ENCODE results near the gene ITPRID1. TPM values are rescaled to one million over a fixed set of nuclear protein-coding genes. Genes with fewer than 3 reads are reported as not detected.

The ITPRID1 gene
- total RNA-seq, 1 experiment from 2014 or later = not detected

DNA sequence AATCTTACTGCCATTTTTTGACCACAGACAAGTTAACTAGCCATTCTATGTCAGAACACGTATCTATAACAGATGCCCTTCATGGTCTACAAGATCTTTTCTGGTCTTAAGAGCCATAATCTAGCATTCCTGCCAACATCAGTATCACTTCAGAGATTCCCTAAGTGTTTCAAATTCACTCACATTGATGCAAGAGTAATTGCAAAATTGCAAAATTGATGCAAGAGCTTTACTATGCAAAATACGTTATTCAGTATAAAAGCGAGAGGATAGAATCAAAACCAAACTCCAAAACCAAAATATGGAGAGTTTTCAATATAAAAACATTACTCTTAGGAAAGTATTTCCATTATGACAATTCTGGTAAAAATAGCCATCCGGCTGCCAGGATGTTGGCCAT lies 135.0 kb downstream of the ITPRID1 start:
- Histone ChIP-seq H3K9ac (ENCODE audit: low read length) (no peak overlapping the region), H3K9me2 (ENCODE audit: insufficient read depth) (no peaks in the 10 kb centered on the region), H3K4me2 (ENCODE audit: low read length) (no peak overlapping the region), H3K4me3 (replicated peaks in 1 of 2; ENCODE audit: low read depth in 1 of 2, low read length in 2 of 2) (no peak overlapping the region), H3K9me3 (ENCODE audit: control insufficient read depth in 1 of 2, insufficient read depth in 1 of 2, low read depth in 1 of 2, low read length in 2 of 2) (no peaks in the 10 kb centered on the region), H3K79me2 (ENCODE audit: insufficient read depth, low read length) (no peaks in the 10 kb centered on the region), H3K36me3 (ENCODE audit: control insufficient read depth in 1 of 2, insufficient read depth in 2 of 2, low read length in 2 of 2) (no peaks in the 10 kb centered on the region), H3K27ac (ENCODE audit: low read depth, low read length) (no peak overlapping the region), H3K4me1 (ENCODE audit: control insufficient read depth in 1 of 2, insufficient read depth in 2 of 2, low read length in 2 of 2) (no peaks in the 10 kb centered on the region), H3K27me3 (ENCODE audit: insufficient read depth, low read length) (peaks cover 24% of the 10 kb centered on the region; the same call in 1 of the 2 replicates), H4K20me1 (ENCODE audit: insufficient read depth) (no peaks in the 10 kb centered on the region), H2AFZ (ENCODE audit: low read depth, low read length, poor library complexity, severe bottlenecking) (no peak overlapping the region)
- ChIA-PET POLR2A (no interaction called here), RAD21 (ENCODE audit: low non-redundant PET in 1 of 2, low total read pairs in 2 of 2, uncharacterized antibody in 2 of 2, unreplicated experiment in 2 of 2) (no interaction called here), CTCF (interaction anchor here (0.9 kb wide), 1 partner anchor 206 kb away, joined by 3 read pairs; no protein-coding TSS in a partner anchor)
- DNase-seq (ENCODE audit: low read depth, low spot score) (no peak), ATAC-seq (no peak)
- no TSS peak for BruUV-seq (replicated peaks)
- no peak for TF ChIP-seq SRF (IDR thresholded peaks at IDR 0.05; ENCODE audit: low read depth)
- TF ChIP-seq, protein P1, sequence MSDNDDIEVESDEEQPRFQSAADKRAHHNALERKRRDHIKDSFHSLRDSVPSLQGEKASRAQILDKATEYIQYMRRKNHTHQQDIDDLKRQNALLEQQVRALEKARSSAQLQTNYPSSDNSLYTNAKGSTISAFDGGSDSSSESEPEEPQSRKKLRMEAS (IDR thresholded peaks at IDR 0.05) = no peak
- no peak for TF ChIP-seq YY1 (IDR thresholded peaks at IDR 0.05; ENCODE audit: extremely low read depth, insufficient replicate concordance, low read depth, low read length)
- TF ChIP-seq SIN3A (IDR thresholded peaks at IDR 0.05; ENCODE audit: low read depth) = no peak
- no peak for TF ChIP-seq JUND (IDR thresholded peaks at IDR 0.05)
- no peak for TF ChIP-seq EZH2 (IDR thresholded peaks at IDR 0.05)
- TF ChIP-seq CEBPB (IDR thresholded peaks at IDR 0.05; ENCODE audit: low read depth) = no peak
- TF ChIP-seq, protein P2, sequence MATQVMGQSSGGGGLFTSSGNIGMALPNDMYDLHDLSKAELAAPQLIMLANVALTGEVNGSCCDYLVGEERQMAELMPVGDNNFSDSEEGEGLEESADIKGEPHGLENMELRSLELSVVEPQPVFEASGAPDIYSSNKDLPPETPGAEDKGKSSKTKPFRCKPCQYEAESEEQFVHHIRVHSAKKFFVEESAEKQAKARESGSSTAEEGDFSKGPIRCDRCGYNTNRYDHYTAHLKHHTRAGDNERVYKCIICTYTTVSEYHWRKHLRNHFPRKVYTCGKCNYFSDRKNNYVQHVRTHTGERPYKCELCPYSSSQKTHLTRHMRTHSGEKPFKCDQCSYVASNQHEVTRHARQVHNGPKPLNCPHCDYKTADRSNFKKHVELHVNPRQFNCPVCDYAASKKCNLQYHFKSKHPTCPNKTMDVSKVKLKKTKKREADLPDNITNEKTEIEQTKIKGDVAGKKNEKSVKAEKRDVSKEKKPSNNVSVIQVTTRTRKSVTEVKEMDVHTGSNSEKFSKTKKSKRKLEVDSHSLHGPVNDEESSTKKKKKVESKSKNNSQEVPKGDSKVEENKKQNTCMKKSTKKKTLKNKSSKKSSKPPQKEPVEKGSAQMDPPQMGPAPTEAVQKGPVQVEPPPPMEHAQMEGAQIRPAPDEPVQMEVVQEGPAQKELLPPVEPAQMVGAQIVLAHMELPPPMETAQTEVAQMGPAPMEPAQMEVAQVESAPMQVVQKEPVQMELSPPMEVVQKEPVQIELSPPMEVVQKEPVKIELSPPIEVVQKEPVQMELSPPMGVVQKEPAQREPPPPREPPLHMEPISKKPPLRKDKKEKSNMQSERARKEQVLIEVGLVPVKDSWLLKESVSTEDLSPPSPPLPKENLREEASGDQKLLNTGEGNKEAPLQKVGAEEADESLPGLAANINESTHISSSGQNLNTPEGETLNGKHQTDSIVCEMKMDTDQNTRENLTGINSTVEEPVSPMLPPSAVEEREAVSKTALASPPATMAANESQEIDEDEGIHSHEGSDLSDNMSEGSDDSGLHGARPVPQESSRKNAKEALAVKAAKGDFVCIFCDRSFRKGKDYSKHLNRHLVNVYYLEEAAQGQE (IDR thresholded peaks at IDR 0.05; ENCODE audit: low read depth) = no peak
- TF ChIP-seq POLR2A (IDR thresholded peaks at IDR 0.05; ENCODE audit: borderline replicate concordance, extremely low read depth, insufficient read depth, insufficient read length) = no peak
- TF ChIP-seq POLR2AphosphoS5 (IDR thresholded peaks at IDR 0.05; ENCODE audit: low read depth, low read length) = no peak
- TF ChIP-seq, protein P3, sequence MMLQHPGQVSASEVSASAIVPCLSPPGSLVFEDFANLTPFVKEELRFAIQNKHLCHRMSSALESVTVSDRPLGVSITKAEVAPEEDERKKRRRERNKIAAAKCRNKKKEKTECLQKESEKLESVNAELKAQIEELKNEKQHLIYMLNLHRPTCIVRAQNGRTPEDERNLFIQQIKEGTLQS (IDR thresholded peaks at IDR 0.05) = no peak
- TF ChIP-seq, protein P4, sequence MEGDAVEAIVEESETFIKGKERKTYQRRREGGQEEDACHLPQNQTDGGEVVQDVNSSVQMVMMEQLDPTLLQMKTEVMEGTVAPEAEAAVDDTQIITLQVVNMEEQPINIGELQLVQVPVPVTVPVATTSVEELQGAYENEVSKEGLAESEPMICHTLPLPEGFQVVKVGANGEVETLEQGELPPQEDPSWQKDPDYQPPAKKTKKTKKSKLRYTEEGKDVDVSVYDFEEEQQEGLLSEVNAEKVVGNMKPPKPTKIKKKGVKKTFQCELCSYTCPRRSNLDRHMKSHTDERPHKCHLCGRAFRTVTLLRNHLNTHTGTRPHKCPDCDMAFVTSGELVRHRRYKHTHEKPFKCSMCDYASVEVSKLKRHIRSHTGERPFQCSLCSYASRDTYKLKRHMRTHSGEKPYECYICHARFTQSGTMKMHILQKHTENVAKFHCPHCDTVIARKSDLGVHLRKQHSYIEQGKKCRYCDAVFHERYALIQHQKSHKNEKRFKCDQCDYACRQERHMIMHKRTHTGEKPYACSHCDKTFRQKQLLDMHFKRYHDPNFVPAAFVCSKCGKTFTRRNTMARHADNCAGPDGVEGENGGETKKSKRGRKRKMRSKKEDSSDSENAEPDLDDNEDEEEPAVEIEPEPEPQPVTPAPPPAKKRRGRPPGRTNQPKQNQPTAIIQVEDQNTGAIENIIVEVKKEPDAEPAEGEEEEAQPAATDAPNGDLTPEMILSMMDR (IDR thresholded peaks at IDR 0.05 in 2 of 3, conservative IDR thresholded peaks at IDR 0.05 in 1 of 3; ENCODE audit: borderline replicate concordance in 1 of 3, insufficient read depth in 1 of 3, low read depth in 2 of 3, low read length in 2 of 3) = no peak
- intact Hi-C loops (cut with micrococcal nuclease) = loop anchor here (1.0 kb wide), 1 partner anchor 87 kb away; no protein-coding TSS in a partner anchor

All from HCT116 (cell line).